Fibroblast of mammary gland (primary cell): ENCODE data around the gene MORF4L1.

Source experiments
- DNase-seq: peaks from one replicate; pipeline ENCODE4 v3.0.0-alpha.2; 2010; ENCODE audit warnings: low read depth
- H3K4me3 ChIP-seq: 2 replicates; pipeline ENCODE4 v1.5.1; 2011; ENCODE audit warnings: low read depth, mild to moderate bottlenecking, low read length, moderate library complexity; ENCODE audit not compliant: control insufficient read depth
- TF ChIP-seq, protein P1 (sequence below): conservative IDR thresholded peaks from 2 replicates; pipeline ENCODE4 v1.5.1; 2011; ENCODE audit warnings: low read depth, low read length, inconsistent platforms; ENCODE audit not compliant: control insufficient read depth, insufficient read depth

The MORF4L1 gene

DNA sequence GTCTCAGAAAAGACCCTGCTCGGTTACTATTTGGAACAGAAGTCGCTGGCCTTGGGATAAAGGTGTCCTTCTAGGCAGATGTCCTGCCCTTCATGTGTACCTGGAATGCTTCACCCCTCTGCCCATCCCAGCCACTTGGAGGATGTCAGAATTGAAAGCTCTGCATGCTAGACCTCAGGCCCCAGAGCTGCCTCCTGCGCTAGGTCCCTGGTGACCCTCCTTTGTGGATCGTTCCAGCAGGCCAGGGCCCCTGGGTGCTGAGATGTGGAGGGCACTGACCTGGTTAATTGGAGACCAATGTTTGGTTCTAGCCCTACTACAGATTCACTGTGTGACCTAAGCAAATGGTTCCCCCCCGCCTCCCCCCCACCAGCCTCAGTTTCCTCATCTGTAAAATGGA lies 74.8 kb downstream of the MORF4L1 start:
- no peak overlapping the region for H3K4me3 ChIP-seq
- TF ChIP-seq, protein P1, sequence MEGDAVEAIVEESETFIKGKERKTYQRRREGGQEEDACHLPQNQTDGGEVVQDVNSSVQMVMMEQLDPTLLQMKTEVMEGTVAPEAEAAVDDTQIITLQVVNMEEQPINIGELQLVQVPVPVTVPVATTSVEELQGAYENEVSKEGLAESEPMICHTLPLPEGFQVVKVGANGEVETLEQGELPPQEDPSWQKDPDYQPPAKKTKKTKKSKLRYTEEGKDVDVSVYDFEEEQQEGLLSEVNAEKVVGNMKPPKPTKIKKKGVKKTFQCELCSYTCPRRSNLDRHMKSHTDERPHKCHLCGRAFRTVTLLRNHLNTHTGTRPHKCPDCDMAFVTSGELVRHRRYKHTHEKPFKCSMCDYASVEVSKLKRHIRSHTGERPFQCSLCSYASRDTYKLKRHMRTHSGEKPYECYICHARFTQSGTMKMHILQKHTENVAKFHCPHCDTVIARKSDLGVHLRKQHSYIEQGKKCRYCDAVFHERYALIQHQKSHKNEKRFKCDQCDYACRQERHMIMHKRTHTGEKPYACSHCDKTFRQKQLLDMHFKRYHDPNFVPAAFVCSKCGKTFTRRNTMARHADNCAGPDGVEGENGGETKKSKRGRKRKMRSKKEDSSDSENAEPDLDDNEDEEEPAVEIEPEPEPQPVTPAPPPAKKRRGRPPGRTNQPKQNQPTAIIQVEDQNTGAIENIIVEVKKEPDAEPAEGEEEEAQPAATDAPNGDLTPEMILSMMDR: no peak
- DNase-seq: no peak
